Kidney epithelial cell (primary cell): ENCODE results near the gene ZNF410. TPM values are rescaled to one million over a fixed set of nuclear protein-coding genes. Genes with fewer than 3 reads are reported as not detected.
A peak's percentile ranks its signal among the peaks of the same experiment; 100 is the strongest.
"Not testable (repeated sequence)": the region's sequence is repeated elsewhere in the genome, so short reads cannot be mapped to it uniquely, and the experiment has no call there.

Experiments used
- DNase-seq: peaks from one replicate; pipeline ENCODE4 v3.0.0-alpha.2; 2010; ENCODE audit warnings: low read depth
- H3K27me3 ChIP-seq: 2 replicates; pipeline ENCODE4 v1.6.0; 2011; ENCODE audit warnings: low read length; ENCODE audit not compliant: control insufficient read depth, insufficient read depth
- H3K36me3 ChIP-seq: 2 replicates; pipeline ENCODE4 v1.5.1; 2011; ENCODE audit warnings: low read length; ENCODE audit not compliant: control insufficient read depth, insufficient read depth
- H3K4me3 ChIP-seq: 2 replicates; pipeline ENCODE4 v1.5.1; 2011; ENCODE audit warnings: low read depth, mild to moderate bottlenecking, control low read depth, low read length
- total RNA-seq: library from RNA; depleted of rRNA; stranded (reverse); fragments of >200 nt; gene quantifications from 2 replicates; pipeline ENCODE4 v1.2.3, GENCODE V29; 2015
- TF ChIP-seq, protein P1 (sequence below): IDR thresholded peaks from 2 replicates; pipeline ENCODE4 v1.5.1; 2011; ENCODE audit warnings: mild to moderate bottlenecking, moderate library complexity, low read length, control low read depth, inconsistent platforms; ENCODE audit not compliant: insufficient read depth, poor library complexity, severe bottlenecking

The ZNF410 gene
- total RNA-seq, 1 donor from 2014 or later, result 56.7 TPM

DNA sequence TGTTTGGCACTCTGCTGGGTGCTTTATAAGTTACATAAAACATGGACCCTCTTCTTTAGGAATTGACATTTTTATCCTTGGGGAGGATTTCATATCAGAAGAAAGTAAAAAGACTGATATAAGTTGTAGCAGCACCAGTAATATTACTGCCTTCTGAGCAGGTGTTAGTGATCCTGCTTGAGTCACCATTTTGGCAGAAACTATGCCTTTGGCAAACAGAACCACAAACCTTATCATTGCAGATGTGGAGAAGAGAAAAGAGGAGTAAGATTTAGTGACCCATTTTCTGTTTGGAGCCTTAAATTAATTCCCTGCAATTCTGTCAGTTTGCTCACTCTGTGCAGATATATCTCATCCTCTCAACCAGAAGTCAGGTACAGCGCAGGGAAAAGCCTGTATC, 23.0 kb downstream of the ZNF410 start:
- H3K27me3 ChIP-seq, result no peaks in the 10 kb centered on the region

DNA sequence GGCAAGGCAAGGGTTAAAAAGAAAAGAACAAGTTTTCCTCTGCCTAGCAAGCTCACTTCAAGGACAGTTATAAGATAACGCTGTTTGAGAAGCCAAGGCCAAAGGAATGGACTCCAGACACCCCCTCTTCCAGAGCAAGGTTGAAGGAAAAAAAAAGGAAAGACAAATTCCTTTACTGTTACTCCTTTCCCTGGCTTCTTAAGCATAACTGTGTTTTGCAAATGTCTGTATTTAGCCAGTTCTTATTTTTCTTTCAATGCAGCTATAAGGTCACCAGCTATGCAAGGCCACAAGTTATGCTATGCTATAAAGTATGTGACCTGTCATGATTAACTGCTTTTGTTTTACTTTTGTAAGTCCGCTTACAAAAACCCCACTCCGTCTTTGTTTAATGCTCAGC, 26.6 kb downstream of the ZNF410 start:
- H3K27me3 ChIP-seq, result no peaks in the 10 kb centered on the region
- H3K4me3 ChIP-seq, result no peak overlapping the region
- no peak for DNase-seq
- no peaks in the 10 kb centered on the region for H3K36me3 ChIP-seq
- TF ChIP-seq, protein P1, sequence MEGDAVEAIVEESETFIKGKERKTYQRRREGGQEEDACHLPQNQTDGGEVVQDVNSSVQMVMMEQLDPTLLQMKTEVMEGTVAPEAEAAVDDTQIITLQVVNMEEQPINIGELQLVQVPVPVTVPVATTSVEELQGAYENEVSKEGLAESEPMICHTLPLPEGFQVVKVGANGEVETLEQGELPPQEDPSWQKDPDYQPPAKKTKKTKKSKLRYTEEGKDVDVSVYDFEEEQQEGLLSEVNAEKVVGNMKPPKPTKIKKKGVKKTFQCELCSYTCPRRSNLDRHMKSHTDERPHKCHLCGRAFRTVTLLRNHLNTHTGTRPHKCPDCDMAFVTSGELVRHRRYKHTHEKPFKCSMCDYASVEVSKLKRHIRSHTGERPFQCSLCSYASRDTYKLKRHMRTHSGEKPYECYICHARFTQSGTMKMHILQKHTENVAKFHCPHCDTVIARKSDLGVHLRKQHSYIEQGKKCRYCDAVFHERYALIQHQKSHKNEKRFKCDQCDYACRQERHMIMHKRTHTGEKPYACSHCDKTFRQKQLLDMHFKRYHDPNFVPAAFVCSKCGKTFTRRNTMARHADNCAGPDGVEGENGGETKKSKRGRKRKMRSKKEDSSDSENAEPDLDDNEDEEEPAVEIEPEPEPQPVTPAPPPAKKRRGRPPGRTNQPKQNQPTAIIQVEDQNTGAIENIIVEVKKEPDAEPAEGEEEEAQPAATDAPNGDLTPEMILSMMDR, result no peak

More for the DNA sequence above, 23.0 kb downstream of the ZNF410 start:
- TF ChIP-seq, protein P1, result no peak
- no peak for DNase-seq
- Histone ChIP-seq H3K36me3 (no peaks in the 10 kb centered on the region), H3K4me3 (no peak overlapping the region)

DNA sequence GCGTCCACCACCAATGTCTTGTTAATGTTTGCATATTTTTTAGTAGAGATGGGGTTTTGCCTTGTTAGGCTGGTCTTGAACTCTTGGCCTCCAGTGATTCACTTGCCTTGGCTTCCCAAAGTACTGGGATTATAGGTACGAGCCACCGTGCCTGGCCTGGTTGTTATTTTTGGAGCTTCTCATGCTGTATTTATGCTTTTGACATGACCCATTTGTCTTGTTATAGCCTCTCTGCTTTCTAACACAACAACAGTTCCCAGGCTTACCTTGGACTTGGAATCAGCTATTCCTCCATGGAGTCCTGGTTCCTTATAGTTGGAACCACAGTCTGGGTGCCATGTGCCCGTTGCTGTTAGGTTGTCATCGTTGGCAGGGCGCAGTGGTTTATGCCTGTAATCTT, 29.7 kb downstream of the ZNF410 start:
- DNase-seq, result no peak
- Histone ChIP-seq H3K4me3 (no peak overlapping the region), H3K27me3 (no peaks in the 10 kb centered on the region), H3K36me3 (peaks cover 1% of the 10 kb centered on the region)
- TF ChIP-seq, protein P1, result no peak

DNA sequence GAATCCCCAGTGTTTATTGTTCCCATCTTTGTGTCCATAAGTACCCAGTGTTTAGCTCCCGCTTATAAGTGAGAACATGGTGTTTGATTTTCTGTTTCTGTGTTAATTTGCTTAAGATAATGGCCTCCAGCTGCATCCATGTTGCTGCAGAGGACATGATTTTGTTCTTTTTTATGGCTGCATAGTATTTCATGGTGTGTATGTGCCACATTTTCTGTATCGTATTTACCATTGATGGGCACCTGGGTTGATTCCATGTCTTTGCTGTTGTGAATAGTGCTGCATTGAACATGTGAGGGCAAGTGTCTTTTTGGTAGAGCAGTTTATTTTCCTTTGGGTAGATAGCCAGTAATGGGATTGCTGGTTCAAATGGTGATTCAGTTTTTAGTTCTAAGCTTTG, 32.8 kb downstream of the ZNF410 start:
- H3K36me3 ChIP-seq, DNase-seq, H3K27me3 ChIP-seq, H3K4me3 ChIP-seq: not testable (repeated sequence)

DNA sequence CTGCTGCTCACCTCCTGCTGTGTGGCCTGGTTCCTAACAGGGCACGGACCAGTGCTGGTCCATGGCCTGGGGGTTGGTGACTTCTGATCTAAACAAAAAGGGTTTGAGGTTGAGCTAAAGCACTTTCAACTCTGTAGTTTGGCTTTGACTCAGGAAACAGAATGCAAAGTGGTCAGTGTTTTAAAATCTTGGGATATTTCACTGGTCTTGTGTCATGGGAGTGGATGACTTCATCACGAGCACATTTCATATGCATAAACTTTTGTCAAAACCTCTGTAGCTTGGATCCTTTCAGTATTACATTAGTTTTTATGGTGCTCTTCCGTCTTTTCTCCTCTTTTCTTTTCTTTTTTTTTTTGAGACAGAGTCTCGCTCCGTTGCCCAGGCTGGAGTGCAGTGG, 37.7 kb downstream of the ZNF410 start:
- Histone ChIP-seq H3K4me3 (no peak overlapping the region), H3K27me3 (no peaks in the 10 kb centered on the region), H3K36me3 (peaks cover 4% of the 10 kb centered on the region)
- TF ChIP-seq, protein P1, result no peak
- no peak for DNase-seq

DNA sequence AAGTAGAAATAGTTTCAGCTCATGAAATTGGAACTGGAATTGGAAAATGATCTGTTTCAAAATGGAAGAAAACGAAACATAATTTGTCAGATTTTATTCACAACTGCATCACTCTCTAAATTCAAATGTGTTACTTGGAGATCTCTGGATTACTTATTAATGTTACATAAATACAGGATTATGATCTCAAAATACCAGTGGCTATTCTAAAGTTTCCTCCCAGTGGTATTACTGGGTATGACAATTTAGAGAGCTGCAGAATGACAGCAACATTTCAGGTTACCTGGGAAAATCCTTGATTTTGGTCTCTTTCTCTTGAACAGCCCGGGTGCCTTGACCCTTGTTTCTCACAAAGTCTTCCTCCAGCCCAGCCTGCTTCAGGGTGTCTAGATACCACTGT, 49.0 kb downstream of the ZNF410 start:
- no peak for DNase-seq
- Histone ChIP-seq H3K36me3 (no peaks in the 10 kb centered on the region), H3K27me3 (no peaks in the 10 kb centered on the region), H3K4me3 (no peak overlapping the region)
- TF ChIP-seq, protein P1, result peak; percentile 25
